Glutamatergic neuron (in vitro differentiated cells): ENCODE measurements around the gene CCND3. TPM values are rescaled to one million over a fixed set of nuclear protein-coding genes. Genes with fewer than 3 reads are reported as not detected.

Experiments used
- DNase-seq: peaks from one replicate; pipeline ENCODE4 v3.0.0; 2022
- H3K27ac Mint-ChIP-seq: one replicate; pipeline ENCODE4 v1.8.0; 2020; ENCODE audit warnings: mild to moderate bottlenecking, mixed read lengths, inconsistent platforms; ENCODE audit not compliant: unreplicated experiment
- H3K27me3 Mint-ChIP-seq: one replicate; pipeline ENCODE4 v1.8.0; 2020; ENCODE audit warnings: mild to moderate bottlenecking, moderate library complexity, mixed read lengths, inconsistent platforms; ENCODE audit not compliant: unreplicated experiment
- H3K36me3 Mint-ChIP-seq: one replicate; pipeline ENCODE4 v1.8.0; 2020; ENCODE audit warnings: mild to moderate bottlenecking, mixed read lengths, inconsistent platforms; ENCODE audit not compliant: unreplicated experiment
- H3K4me1 Mint-ChIP-seq: one replicate; pipeline ENCODE4 v1.8.0; 2020; ENCODE audit warnings: mild to moderate bottlenecking, low read depth, mixed read lengths, inconsistent platforms; ENCODE audit not compliant: unreplicated experiment
- H3K4me3 Mint-ChIP-seq: one replicate; pipeline ENCODE4 v1.8.0; 2020; ENCODE audit warnings: mild to moderate bottlenecking, mixed read lengths, inconsistent platforms; ENCODE audit not compliant: unreplicated experiment
- H3K9me3 Mint-ChIP-seq: one replicate; pipeline ENCODE4 v1.8.0; 2020; ENCODE audit warnings: mild to moderate bottlenecking, moderate library complexity, mixed read lengths, inconsistent platforms; ENCODE audit not compliant: unreplicated experiment
- total RNA-seq: library from RNA; stranded (reverse); fragmentation: NEBNext Ultra II Directional; extraction: Animal tissue kit (Norgen Biotek cat#: 25700); gene quantifications from one replicate; pipeline ENCODE4 v1.2.1, GENCODE V29; 2021; ENCODE audit not compliant: unreplicated experiment
- TF ChIP-seq, protein P1 (sequence below): fragments of 200-600 bp; sonication (generic); IDR thresholded peaks from one replicate; pipeline ENCODE4 v1.5.0; 2021; ENCODE audit not compliant: partially characterized antibody, unreplicated experiment

Gene CCND3
- total RNA-seq, 1 donor from 2014 or later: 27.1 TPM

GRCh38 chr6:41963371-41963770 lies 21.8 kb upstream of the CCND3 start:
- TF ChIP-seq, protein P1, sequence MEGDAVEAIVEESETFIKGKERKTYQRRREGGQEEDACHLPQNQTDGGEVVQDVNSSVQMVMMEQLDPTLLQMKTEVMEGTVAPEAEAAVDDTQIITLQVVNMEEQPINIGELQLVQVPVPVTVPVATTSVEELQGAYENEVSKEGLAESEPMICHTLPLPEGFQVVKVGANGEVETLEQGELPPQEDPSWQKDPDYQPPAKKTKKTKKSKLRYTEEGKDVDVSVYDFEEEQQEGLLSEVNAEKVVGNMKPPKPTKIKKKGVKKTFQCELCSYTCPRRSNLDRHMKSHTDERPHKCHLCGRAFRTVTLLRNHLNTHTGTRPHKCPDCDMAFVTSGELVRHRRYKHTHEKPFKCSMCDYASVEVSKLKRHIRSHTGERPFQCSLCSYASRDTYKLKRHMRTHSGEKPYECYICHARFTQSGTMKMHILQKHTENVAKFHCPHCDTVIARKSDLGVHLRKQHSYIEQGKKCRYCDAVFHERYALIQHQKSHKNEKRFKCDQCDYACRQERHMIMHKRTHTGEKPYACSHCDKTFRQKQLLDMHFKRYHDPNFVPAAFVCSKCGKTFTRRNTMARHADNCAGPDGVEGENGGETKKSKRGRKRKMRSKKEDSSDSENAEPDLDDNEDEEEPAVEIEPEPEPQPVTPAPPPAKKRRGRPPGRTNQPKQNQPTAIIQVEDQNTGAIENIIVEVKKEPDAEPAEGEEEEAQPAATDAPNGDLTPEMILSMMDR: no peak
- Mint-ChIP-seq H3K27me3 (no peaks in the 10 kb centered on the region), H3K27ac (no peak overlapping the region), H3K9me3 (peaks cover 11% of the 10 kb centered on the region), H3K4me3 (no peak overlapping the region), H3K4me1 (peaks cover 15% of the 10 kb centered on the region), H3K36me3 (no peaks in the 10 kb centered on the region)
- no peak for DNase-seq

DNA sequence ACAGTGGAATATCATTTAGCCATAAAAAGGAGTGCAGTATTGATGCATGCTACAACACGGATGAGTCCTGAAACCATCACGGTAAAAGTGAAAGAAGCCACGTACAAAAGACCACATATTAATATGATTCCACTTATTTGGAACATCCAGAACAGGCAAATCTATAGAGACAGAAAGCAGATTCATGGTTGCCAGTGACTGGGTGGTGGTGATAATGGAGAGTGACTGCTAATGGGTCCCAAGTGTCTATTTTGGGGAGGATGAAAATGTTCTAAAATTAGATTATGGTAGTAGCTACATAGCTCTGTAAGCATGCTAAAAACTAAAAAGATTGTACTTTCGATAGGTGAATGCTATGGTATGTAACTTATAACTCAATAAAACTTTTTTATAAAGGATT lies 18.4 kb upstream of the CCND3 start:
- TF ChIP-seq, protein P1: no peak

DNA sequence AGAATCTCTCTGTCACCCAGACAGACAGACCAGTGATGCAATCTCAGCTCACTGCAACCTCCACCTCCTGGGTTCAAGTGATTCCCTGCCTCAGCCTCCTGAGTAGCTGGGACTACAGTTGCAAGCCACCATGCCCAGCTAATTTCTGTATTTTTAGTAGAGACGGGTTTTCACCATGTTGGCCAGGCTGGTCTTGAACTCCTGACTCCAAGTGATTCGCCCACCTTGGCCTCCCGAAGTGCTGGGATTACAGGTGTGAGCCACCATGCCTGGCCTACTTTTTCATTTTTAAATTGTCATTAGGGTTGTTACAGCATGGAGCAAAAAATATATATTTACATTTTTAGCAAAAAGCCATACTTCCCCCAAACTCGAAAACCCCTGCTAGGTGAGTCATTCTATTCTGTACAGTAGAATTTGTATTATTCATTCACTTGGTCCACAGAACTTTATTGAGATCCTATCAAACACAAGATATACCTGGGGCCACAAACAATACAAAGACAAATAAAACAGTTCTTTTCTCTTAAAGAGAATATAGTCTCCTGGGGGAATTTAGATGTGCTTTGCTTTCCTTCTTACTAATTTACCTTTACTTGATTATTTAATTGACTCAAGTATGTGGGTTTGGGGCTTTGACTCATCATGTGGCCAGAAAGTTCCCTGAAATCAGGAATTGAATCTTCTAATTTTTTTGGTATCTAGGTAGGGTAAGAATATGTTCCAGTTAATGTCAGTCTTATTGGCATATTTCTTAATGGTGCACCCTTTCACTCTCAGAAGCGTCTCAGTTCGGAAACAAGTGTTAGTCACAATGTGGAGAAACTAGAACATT lies 16.6 kb upstream of the CCND3 start:
- no peak for DNase-seq
- H3K27ac Mint-ChIP-seq: no peak overlapping the region
- H3K27me3 Mint-ChIP-seq: no peaks in the 10 kb centered on the region
- no peak overlapping the region for H3K4me3 Mint-ChIP-seq
- peaks cover 11% of the 10 kb centered on the region for H3K9me3 Mint-ChIP-seq
- H3K36me3 Mint-ChIP-seq: no peaks in the 10 kb centered on the region
- peaks cover 4% of the 10 kb centered on the region for H3K4me1 Mint-ChIP-seq
- TF ChIP-seq, protein P1: no peak

More for the DNA sequence above, 18.4 kb upstream of the CCND3 start:
- no peak for DNase-seq
- Mint-ChIP-seq H3K36me3 (no peaks in the 10 kb centered on the region), H3K9me3 (peaks cover 11% of the 10 kb centered on the region), H3K27ac (no peak overlapping the region), H3K27me3 (no peaks in the 10 kb centered on the region), H3K4me1 (peaks cover 12% of the 10 kb centered on the region), H3K4me3 (no peak overlapping the region)

GRCh38 chr6:41957117-41957516 lies 15.5 kb upstream of the CCND3 start:
- Mint-ChIP-seq H3K27me3 (no peaks in the 10 kb centered on the region), H3K36me3 (no peaks in the 10 kb centered on the region), H3K4me1 (peaks cover 4% of the 10 kb centered on the region), H3K9me3 (peaks cover 13% of the 10 kb centered on the region), H3K27ac (no peak overlapping the region), H3K4me3 (no peak overlapping the region)
- TF ChIP-seq, protein P1: no peak
- no peak for DNase-seq

DNA sequence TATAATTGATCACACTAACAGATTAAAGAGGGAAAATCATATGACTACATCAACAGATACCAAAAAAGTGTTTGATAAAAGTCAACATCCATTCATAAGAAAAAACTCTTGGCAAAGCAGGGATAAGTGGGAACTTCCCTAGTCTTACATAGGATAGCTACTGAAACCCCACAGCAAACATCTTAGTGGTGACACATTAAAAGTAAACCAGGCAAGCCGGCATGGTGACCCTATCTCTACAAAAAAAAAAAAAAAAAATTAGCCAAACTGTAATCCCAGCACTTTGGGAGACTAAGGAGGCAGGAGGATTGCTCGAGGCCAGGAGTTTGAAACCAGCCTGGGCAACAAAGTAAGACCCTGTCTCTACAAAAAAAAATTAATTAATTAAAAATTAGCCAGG lies 13.8 kb upstream of the CCND3 start:
- Mint-ChIP-seq H3K27me3 (no peaks in the 10 kb centered on the region), H3K36me3 (no peaks in the 10 kb centered on the region)

More for the DNA sequence above, 13.8 kb upstream of the CCND3 start:
- Mint-ChIP-seq H3K4me3 (no peak overlapping the region), H3K9me3 (peaks cover 8% of the 10 kb centered on the region), H3K27ac (no peak overlapping the region), H3K4me1 (peaks cover 4% of the 10 kb centered on the region)
- no peak for DNase-seq
- TF ChIP-seq, protein P1: no peak
